K562 (cell line): ENCODE results near the gene NR1D1. TPM values are rescaled to one million over a fixed set of nuclear protein-coding genes. Genes with fewer than 3 reads are reported as not detected.

ENCODE experiments used
- CHAMP1 ChIP-seq: fragments of 450-650 bp; IDR thresholded peaks from 2 replicates; pipeline ENCODE4 v1.6.1; 2016; ENCODE audit warnings: mild to moderate bottlenecking
- ETS2 ChIP-seq: IDR thresholded peaks from 2 replicates; pipeline ENCODE4 v1.6.1; 2016; ENCODE audit warnings: borderline replicate concordance, missing genetic modification characterization, mild to moderate bottlenecking, moderate library complexity, missing compliant biosample characterization; ENCODE audit not compliant: poor library complexity, severe bottlenecking
- FOXP1 ChIP-seq: sonication (generic); formaldehyde crosslinking; IDR thresholded peaks from 2 replicates; pipeline ENCODE4 v1.8.0; 2022; ENCODE audit warnings: mild to moderate bottlenecking, missing genetic modification reagents
- HMG20B ChIP-seq: fragments of 250-450 bp; sonication (Bioruptor Pico); IDR thresholded peaks from 2 replicates; pipeline ENCODE4 v1.5.0; 2021; ENCODE audit warnings: mild to moderate bottlenecking
- ILK ChIP-seq: fragments of 450-650 bp; IDR thresholded peaks from 2 replicates; pipeline ENCODE4 v1.6.1; 2016; ENCODE audit warnings: missing genetic modification characterization, low read depth, mild to moderate bottlenecking, missing compliant biosample characterization, moderate library complexity, borderline replicate concordance
- LEF1 ChIP-seq: fragments of 450-650 bp; IDR thresholded peaks from 2 replicates; pipeline ENCODE4 v1.6.1; 2016; ENCODE audit warnings: mild to moderate bottlenecking
- NFATC3 ChIP-seq: fragments of 450-650 bp; IDR thresholded peaks from 2 replicates; pipeline ENCODE4 v1.6.1; 2017; ENCODE audit warnings: mild to moderate bottlenecking
- NR2C2 ChIP-seq, 2 experiments: fragments of 200-800 bp in 1 of 2; sonication (Bioruptor generic) in 1 of 2; sonication (generic) in 1 of 2; formaldehyde crosslinking in 1 of 2; IDR thresholded peaks; 2 replicates each; pipeline versions ENCODE4 v1.6.1 to v1.8.0; 2016 to 2022; ENCODE audit warnings: mild to moderate bottlenecking in 1 of 2, missing compliant biosample characterization in 1 of 2, missing genetic modification characterization in 1 of 2, missing genetic modification reagents in 1 of 2
- PHB ChIP-seq: fragments of 250-450 bp; sonication (Bioruptor Pico); IDR thresholded peaks from 2 replicates; pipeline ENCODE4 v1.5.0; 2021
- RAD21 ChIP-seq, 2 experiments: fragments of 250-450 bp in 1 of 2; fragments of 450-650 bp in 1 of 2; sonication (Bioruptor Pico) in 1 of 2; formaldehyde crosslinking in 1 of 2; IDR thresholded peaks in 1 of 2; conservative IDR thresholded peaks in 1 of 2; 2 replicates each; pipeline versions ENCODE4 v1.4.0 to v1.8.0; 2020 to 2022; ENCODE audit warnings: mild to moderate bottlenecking in 2 of 2, moderate library complexity in 1 of 2
- RNF219 ChIP-seq: fragments of 250-450 bp; sonication (Bioruptor Pico); IDR thresholded peaks from 2 replicates; pipeline ENCODE4 v1.5.0; 2022; ENCODE audit warnings: mild to moderate bottlenecking
- SIN3B ChIP-seq: fragments of 450-650 bp; IDR thresholded peaks from 2 replicates; pipeline ENCODE4 v1.6.1; 2017; ENCODE audit warnings: low read depth, mild to moderate bottlenecking, moderate library complexity
- SREBF2 ChIP-seq: sonication (generic); formaldehyde crosslinking; IDR thresholded peaks from 2 replicates; pipeline ENCODE4 v1.4.0; 2020; ENCODE audit warnings: mild to moderate bottlenecking, missing genetic modification reagents
- TAF15 ChIP-seq: fragments of 200-400 bp; formaldehyde crosslinking; IDR thresholded peaks from 2 replicates; pipeline ENCODE4 v1.6.1; 2017; ENCODE audit warnings: mild to moderate bottlenecking, low read depth, low read length, moderate library complexity
- TEAD4 ChIP-seq, 2 experiments: sonication (generic) in 1 of 2; formaldehyde crosslinking in 1 of 2; IDR thresholded peaks; 2 replicates each; pipeline versions ENCODE4 v1.6.1 to v1.8.0; 2012 to 2022; ENCODE audit warnings: borderline replicate concordance in 1 of 2, inconsistent platforms in 1 of 2, low read length in 1 of 2, mild to moderate bottlenecking in 1 of 2, missing genetic modification reagents in 1 of 2
- TGIF2 ChIP-seq: sonication (generic); formaldehyde crosslinking; IDR thresholded peaks from 2 replicates; pipeline ENCODE4 v1.8.1; 2022; ENCODE audit warnings: mild to moderate bottlenecking, missing genetic modification reagents, moderate library complexity
- U2AF1 ChIP-seq: fragments of 200-400 bp; formaldehyde crosslinking; optimal IDR thresholded peaks from 2 replicates; pipeline ENCODE3; 2017; ENCODE audit warnings: mild to moderate bottlenecking, low read depth, low read length, moderate library complexity
- ZEB2 ChIP-seq: fragments of 450-650 bp; IDR thresholded peaks from 2 replicates; pipeline ENCODE4 v1.6.1; 2016
- ZFP91 ChIP-seq: sonication (generic); formaldehyde crosslinking; IDR thresholded peaks from 2 replicates; pipeline ENCODE4 v1.8.0; 2022; ENCODE audit warnings: mild to moderate bottlenecking, missing genetic modification reagents
- ZFX ChIP-seq: sonication (generic); formaldehyde crosslinking; IDR thresholded peaks from 2 replicates; pipeline ENCODE4 v1.8.0; 2022; ENCODE audit warnings: mild to moderate bottlenecking, missing genetic modification reagents, moderate library complexity
- ZNF347 ChIP-seq: fragments of 450-650 bp; formaldehyde crosslinking; IDR thresholded peaks from 2 replicates; pipeline ENCODE4 v1.4.0; 2020; ENCODE audit warnings: low read depth, mild to moderate bottlenecking, moderate library complexity
- ZNF586 ChIP-seq: fragments of 450-650 bp; formaldehyde crosslinking; conservative IDR thresholded peaks from 2 replicates; pipeline ENCODE4 v1.4.0; 2020; ENCODE audit warnings: mild to moderate bottlenecking, moderate library complexity
- polyA plus RNA-seq, 8 experiments: library from polyadenylated mRNA; depleted of rRNA in 4 of 8; stranded (reverse) in 5 of 8; unstranded in 3 of 8; fragments of >200 nt; fragmentation: Nextera tagmentation in 2 of 8; fragmentation: Illumina TruSeq in 1 of 8; extraction: Ambion mirVana in 2 of 8; extraction: Trizol in 1 of 8; gene quantifications; 2 replicates each; pipeline versions ENCODE4 v1.2.1 to v1.2.3, GENCODE V29; 2011 to 2014; ENCODE audit warnings: inconsistent platforms in 1 of 8, missing spikeins in 1 of 8
- total RNA-seq, 7 experiments: library from RNA; depleted of rRNA in 6 of 7; stranded (reverse); fragments of >200 nt in 6 of 7; fragmentation: Illumina TruSeq in 2 of 7; extraction: Trizol in 2 of 7; gene quantifications; 2 replicates each; pipeline versions ENCODE4 v1.2.1 to v1.2.3, GENCODE V29; 2011 to 2021; ENCODE audit warnings: low replicate concordance in 1 of 7

Gene NR1D1
- total and polyA plus RNA-seq, 9 of the 15 experiments (the other 6 are each of a cell fraction or from before 2014, with no cell fraction given): 0.25 to 7.7 (median 0.65) TPM

- no peak; the same call in 1 of the 2 replicates for TF ChIP-seq ZFX (CRISPR knock-in tag)
- peak; percentile 8; the same call in 1 of the 2 replicates for TF ChIP-seq TEAD4 (IDR thresholded peaks at IDR 0.05; ENCODE audit: low read length)
- TF ChIP-seq TEAD4 (CRISPR knock-in tag; IDR thresholded peaks at IDR 0.05; ENCODE audit: borderline replicate concordance): no peak
- no peak for TF ChIP-seq NR2C2 (CRISPR knock-in tag; IDR thresholded peaks at IDR 0.05)
- TF ChIP-seq NR2C2 (tag; IDR thresholded peaks at IDR 0.05): peak; percentile 88
- no peak for TF ChIP-seq ETS2 (tag)
- no peak for TF ChIP-seq CHAMP1
- TF ChIP-seq SREBF2 (CRISPR knock-in tag): no peak
- TF ChIP-seq TGIF2 (CRISPR knock-in tag): no peak
- TF ChIP-seq ZEB2: no peak
- TF ChIP-seq FOXP1 (CRISPR knock-in tag): 0 out of 2 replicates have a peak, but pooled peaks have one; percentile 54
- TF ChIP-seq PHB: no peak
- TF ChIP-seq SIN3B: no peak
- TF ChIP-seq NFATC3: no peak
- no peak for TF ChIP-seq TAF15
- no peak for TF ChIP-seq U2AF1
- TF ChIP-seq ZNF347 (CRISPR knock-in tag): no peak
- TF ChIP-seq HMG20B (CRISPR knock-in tag): no peak
- TF ChIP-seq RAD21 (CRISPR knock-in tag; conservative IDR thresholded peaks at IDR 0.05 in 1 of 2, IDR thresholded peaks at IDR 0.05 in 1 of 2): no peak
- TF ChIP-seq ZNF586 (CRISPR knock-in tag): no peak
- TF ChIP-seq ZFP91 (CRISPR knock-in tag): no peak
- TF ChIP-seq RNF219 (CRISPR knock-in tag): no peak
- peak; percentile 95 for TF ChIP-seq LEF1
- TF ChIP-seq ILK: no peak
Observed at GRCh38 chr17:40100669-40101366, 429 bp upstream of the NR1D1 start (continued).
